Stomach (tissue), 4 donors: ENCODE results near the gene HDHD2.

Experiments used
- POLR2A ChIP-seq, 4 donors: fragments of 450-650 bp; IDR thresholded peaks; one replicate each; pipeline ENCODE4 v1.6.1; 2016; ENCODE audit warnings: antibody characterized with exemption in 4 of 4, control low read depth in 2 of 4, mild to moderate bottlenecking in 1 of 4, moderate library complexity in 1 of 4
- POLR2AphosphoS5 ChIP-seq, 3 donors: sonication (generic); formaldehyde crosslinking; IDR thresholded peaks; one replicate each; pipeline ENCODE4 v1.6.1; 2016; ENCODE audit warnings: antibody characterized with exemption in 3 of 3

DNA sequence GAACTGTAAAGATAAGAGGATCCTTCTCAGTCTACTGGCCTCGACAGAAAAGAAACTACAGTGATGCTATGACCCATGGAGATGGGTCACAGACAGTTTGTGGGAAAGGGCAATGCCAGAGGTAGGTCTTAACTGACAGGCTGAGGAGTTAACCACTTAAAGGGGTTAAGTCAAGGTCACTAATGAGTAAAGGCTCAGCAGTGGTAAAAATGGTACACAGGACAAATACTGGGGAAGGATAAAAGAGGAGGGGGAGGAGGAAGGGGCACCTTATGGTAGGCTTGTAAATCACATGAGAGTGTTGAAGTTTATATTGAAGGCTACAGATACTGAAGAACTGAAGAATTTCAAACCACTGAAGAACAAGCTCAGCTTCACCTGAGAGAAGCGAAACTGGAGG is 16.0 kb upstream of the HDHD2 start:
- TF ChIP-seq POLR2A (IDR thresholded peaks at IDR 0.05) (no peak), POLR2AphosphoS5 (IDR thresholded peaks at IDR 0.05) (no peak)
